T-helper 9 cell (primary cell): ENCODE measurements around the gene KRT73.

ENCODE experiments used
- DNase-seq: peaks from one replicate; pipeline ENCODE4 v3.0.0-alpha.2; 2020

The KRT73 gene

DNA sequence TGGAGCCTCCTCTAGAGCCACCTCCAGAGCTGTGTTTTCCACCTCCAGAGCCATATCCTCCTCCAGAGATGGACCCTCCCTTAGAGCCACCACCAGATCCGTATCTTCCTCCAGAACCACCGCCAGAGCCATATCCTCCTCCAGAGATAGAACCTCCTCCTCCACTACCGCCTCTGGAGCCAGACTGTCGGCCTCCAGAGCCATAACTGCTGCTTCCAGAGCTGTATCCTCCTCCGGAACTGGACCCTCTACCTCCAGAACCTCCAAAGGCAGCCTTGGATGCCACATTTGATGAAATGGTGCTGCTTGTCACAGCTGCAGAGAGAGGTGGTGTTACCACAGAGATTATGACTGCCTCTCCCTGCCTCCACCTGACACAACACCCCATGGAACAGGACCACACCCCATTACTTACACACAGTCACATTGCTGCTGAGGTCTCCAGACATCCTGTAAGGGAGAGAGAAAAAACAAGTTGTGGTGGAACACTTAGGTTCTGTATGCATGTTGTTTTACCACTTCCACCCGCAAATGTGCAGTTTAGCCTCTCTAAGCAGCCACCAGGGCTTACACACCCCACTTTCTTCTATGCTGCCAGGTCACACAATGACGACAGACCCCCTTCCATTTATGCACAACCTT lies 26.9 kb upstream of the KRT73 start:
- peak; percentile 9 for DNase-seq

DNA sequence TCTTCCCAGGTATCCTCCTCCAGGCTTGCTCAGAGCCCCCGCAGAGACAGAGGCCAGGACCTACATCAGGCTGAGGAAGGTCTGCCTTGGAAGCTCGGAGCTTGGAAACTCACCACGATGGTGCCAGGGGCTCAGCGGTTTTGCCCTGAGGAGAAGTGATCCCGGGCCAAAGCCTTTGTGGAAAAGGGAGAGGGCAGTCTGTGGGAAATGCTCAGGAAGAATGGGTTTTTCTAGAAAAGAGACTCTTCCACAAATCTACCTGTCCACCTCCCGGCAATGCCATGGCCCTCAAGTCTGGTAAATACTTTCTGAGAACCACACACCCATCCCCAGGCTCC lies 25.7 kb upstream of the KRT73 start:
- no peak for DNase-seq

DNA sequence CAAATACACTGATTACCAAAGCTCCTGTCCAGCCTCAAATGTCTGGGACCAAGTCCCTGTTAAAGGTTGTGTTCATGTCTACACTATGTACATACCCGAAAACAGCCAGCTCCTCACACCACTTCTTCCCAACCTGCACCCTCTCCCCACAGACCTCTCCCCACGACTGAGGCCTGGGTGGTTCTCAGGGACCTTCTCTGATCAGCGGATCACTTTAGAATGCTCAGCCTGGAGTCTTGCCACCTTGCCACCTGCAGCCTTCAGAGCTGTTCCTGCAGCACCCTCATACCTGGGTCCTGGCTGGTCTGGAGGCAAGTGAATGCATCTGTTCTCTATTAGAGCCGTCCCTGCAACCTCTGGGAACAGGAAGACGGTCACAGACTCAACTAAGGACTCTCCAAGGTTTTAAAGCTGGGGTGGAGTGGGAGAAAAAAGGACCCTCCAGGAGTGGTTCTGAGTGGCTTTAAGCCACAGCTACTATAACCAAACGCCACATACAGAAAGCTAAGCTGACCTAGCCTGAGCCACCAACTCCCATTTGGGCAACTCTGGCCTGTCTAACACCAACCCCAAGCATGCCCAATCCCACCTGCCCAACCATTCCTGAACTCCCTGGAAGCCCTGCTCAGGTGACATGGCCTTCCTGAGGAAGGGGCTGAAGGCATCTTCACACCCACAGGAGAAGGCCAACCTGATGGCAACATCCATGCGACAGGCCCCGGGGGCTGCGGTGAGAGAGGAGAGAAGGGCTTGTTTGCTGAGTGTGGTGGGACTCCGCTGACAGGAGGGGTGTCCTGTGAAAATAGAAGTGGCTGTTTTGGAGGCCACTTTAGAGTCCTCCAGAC lies 25.1 kb upstream of the KRT73 start:
- DNase-seq = no peak

GRCh38 chr12:52641468-52641867 lies 23.1 kb upstream of the KRT73 start:
- DNase-seq = no peak

DNA sequence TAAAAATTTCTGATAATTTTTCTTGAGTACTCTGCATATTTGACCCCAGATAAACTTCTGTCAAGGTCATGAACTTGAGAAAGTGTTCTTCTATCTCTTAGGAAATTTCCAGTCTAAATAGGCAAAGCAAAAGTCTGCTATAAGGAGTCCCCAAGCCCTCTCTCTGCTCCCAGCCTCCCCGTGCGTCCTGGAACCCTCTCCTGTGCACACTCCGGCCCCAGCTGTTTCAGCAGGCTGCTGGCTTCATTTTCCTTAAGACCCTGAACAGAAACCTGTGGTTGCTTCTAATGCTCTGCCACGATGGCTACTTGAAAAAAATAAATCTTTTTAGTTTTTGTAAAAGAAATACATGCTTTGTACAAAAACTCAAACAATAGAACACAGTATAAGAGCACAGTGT lies 18.9 kb upstream of the KRT73 start:
- DNase-seq = no peak

- DNase-seq = no peak
These were observed 18.4 kb upstream of the KRT73 start for GRCh38 chr12:52636592-52637258.

GRCh38 chr12:52636189-52636588 lies 17.8 kb upstream of the KRT73 start:
- DNase-seq = no peak

DNA sequence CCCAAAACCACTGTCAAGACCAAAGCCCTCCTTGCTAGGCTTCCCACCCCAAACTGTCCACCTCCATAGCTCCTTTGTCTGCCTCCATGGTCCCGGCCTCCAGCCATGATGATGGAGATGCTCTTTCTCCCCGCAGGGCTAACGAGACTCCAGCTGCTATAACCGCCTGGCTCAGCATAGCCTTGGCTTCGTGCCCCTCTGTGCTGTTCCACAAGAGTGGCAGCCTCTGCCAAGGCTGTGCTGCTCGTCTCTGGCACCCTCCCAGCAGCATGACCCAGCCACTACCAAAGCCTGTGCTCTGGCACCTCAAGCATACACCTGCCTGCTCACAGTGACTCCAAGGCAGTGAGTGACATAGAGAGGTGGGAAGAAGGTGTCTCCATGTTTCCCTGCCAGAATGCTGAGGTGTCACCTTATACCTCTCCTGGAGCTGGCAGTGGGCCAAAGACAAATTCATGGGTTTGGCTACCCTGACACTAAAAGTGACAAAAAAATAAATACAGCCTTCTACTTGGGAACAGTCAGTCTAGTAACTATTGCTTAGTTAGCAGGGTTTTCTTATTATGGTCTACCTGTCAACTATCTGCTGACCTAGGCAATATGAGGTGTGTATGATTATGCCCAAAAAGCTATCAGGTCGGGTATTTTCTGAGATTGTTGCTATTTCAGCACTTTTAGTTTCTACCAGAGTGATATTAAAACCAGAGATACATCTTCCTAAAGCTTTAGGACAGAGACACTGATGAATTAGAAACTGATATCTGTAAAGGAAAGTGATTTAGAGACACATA lies 16.1 kb upstream of the KRT73 start:
- no peak for DNase-seq

GRCh38 chr12:52633383-52633782 lies 15.0 kb upstream of the KRT73 start:
- DNase-seq = no peak

GRCh38 chr12:52632656-52633055 lies 14.3 kb upstream of the KRT73 start:
- DNase-seq = no peak

- no peak for DNase-seq
These were observed 13.5 kb upstream of the KRT73 start for GRCh38 chr12:52631676-52632459.

DNA sequence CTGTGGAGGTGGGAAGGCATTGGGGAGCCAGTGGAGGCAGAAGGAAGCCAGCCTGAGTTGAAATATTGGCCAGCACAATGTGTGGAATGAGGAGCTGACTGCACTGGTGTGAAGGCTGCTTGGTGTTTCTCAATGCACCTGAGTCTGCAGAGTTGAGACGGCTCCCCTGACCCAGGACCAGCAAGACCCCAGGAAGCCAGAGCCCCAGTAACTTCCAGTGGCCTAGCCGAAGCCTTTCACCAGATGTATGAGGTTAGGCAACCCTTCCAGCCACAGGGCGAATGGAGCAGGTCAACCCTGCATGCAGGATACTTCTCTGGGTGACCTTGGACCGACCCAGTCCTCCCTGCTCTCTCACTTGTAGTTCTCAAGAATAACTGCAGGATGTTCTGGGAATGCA lies 12.9 kb upstream of the KRT73 start:
- DNase-seq = no peak

- no peak for DNase-seq
These were observed 12.3 kb upstream of the KRT73 start for GRCh38 chr12:52630599-52631200.

DNA sequence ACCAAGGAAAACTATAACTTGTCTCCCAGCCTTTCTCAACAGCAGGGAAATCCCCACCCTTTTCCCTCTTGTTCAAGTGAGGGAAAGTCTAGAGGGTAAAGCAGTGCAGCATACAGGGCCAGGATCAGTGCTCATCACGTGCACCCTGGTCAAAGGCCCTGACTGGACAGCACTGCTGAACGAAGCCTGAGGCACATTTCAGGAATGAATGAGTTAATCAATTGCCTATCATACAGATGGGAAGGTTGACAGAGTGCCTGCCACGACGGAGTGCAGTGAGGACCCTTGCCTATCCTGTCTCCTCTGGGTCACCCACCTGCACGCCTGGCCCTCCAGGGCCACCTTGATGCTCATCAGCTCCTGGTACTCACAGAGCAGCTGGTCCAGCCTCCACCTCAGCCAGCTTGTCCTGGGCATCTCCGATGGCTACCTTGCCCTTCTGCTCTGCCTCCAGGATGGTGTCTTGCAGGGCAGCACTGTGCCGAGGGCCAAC lies 11.7 kb upstream of the KRT73 start:
- DNase-seq = no peak

DNA sequence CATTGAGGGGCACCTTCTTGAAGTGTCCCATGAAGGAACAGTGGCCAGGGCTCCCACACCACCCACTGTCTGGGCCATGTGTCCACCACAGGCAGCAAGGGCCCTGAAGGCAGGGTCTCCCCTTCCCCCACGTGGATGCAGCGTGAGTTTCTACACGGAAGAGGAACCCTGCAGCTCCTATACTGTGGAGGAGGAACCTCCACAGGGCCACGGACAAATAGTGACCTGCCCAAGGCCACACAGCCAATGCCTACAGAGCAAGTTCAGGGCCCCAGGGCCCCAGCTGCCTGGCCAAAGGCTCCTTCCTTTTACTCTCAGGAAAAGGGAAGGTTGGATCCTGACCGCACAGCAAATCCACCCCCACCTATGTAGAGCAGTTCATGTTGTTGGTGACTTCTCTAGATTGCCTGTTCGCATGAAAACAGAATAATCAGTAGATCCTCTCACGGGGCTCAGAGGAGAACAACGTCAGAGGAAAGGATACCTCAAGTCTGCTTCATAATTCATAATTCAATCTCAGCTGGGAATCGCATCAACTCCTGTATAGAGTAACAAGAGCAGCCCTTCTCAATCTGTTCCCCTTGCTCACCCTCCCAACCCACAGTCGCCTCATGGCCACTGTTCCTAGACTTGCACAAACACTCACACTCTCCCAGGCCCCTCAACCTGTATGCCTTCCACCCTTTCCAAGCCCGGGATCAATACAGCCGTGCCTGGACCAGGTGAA lies 11.1 kb upstream of the KRT73 start:
- no peak for DNase-seq

DNA sequence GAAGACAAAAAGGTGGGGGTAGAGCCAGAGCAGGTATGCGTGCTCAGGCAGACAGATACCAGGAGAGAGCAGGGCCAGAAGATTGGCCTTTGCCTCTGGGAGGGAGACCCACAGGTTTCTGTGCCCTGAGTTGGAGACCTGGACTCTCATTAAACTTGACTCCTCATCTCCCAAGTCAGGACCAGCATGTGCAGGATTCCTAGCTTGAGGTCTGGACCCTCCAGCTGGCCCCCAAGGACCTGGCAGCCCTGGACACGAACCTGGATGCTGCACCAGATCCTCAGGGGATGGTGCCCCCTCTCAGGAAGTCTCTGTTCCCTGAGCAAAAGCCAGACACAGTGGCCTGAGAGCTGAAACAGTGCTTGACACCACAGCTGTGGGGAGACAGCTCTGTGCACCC lies 10.5 kb upstream of the KRT73 start:
- DNase-seq = no peak

GRCh38 chr12:52628111-52628507 lies 9.8 kb upstream of the KRT73 start:
- no peak for DNase-seq

DNA sequence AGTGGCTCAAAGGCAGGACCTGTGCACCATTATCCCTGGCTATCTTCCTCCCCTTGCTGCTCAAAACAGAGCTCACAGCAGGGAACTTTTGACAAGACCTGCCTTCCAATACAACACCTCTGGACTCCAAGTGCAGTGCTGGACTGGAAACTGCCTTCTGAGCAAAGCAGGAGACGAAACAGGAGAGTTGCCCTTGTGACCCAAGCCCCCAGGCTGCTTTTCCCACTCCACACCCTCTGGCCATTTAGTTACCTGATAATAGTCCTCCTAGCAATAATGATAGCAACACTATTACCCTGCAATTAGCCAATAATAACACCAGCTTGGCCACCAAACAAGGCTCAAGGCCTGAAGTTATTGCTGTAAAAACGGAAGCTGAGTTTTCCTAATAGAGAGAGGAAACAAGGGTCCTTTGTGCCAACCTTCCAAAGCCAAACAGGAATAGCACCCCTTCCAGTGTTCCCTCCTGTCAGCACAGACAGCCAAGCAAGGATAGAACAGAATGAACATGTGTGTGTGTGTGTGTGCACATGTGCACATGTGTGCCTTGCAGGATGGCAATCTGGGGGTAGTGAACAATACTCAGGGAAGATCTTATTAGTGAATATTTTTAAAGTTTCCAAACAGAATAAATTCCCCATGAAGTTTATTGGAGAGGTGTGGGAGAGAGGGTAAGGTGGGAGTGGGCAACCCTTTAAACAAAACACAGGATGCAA lies 9.2 kb upstream of the KRT73 start:
- no peak for DNase-seq

DNA sequence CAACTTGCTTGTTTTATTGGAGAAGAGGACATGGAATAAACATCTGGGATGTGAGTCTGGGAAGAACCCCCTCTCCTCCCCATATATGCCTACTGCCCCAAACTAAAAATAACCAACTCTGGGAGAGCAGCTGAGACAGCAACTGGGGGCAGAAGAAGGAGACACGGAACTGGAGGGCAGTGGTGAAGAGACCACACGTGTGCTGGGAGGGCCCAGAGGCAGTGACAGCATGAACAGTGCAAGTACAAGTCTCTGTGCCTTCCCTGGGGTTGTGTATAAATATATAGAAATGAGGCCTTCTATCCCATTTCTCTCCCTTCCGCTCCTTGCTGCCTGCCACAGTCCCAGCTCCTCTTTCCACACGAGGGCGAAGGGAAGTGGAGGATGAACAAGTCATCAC lies 4.0 kb upstream of the KRT73 start:
- no peak for DNase-seq

DNA sequence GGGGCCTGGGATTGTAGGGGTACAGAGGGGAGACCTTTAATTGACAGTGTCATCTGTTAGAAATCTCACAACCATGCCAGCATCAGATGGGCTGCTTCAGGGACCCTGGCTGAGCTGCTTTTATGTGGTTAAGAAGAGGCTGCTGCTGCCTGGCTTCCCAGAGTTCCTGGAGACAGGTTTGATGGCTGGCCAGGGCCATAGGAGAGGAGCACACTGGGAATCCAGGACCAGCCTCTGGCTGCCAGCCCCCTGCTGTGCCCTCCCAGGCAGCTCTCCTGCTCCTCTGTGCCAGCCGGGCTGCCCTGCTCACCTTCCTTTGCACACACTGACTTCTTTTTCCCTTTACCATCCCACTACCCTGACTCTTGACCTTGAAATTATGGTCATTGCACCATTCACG lies 507 bp upstream of the KRT73 start:
- no peak for DNase-seq

DNA sequence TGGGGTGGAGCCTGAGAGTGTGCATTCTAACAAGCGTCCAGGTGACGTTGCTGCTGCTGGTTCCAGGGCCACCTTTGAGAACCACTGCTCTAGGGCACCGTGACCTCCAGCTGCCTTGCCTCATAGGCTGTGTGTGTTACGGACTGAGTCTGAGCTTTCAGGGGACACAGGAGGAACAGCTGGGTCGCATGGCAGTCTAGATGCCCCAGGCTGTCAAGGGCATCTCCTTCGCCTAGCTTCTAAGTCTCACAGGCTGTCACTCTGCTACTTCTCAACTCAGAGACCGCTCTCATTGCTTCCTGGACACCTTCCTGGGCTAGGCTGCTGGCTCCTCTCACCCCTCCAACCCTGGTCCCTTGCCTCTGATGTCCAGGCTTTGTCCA lies 965 bp downstream of the KRT73 start:
- DNase-seq = no peak
